HepG2 (cell line): ENCODE data around the gene HDDC2. TPM values are rescaled to one million over a fixed set of nuclear protein-coding genes. Genes with fewer than 3 reads are reported as not detected.

Experiments used
- CCDC6 ChIP-seq: sonication (generic); formaldehyde crosslinking; IDR thresholded peaks from 2 replicates; pipeline ENCODE4 v1.8.1; 2022; ENCODE audit warnings: mild to moderate bottlenecking, missing genetic modification reagents, moderate library complexity
- ETS1 ChIP-seq: sonication (generic); formaldehyde crosslinking; IDR thresholded peaks from 2 replicates; pipeline ENCODE4 v1.4.0; 2020; ENCODE audit warnings: missing genetic modification reagents
- FOSL2 ChIP-seq: sonication (generic); formaldehyde crosslinking; IDR thresholded peaks from 2 replicates; pipeline ENCODE4 v1.4.0; 2020; ENCODE audit warnings: missing genetic modification reagents
- GATAD2A ChIP-seq: IDR thresholded peaks from 2 replicates; pipeline ENCODE4 v1.6.1; 2016
- GLMP ChIP-seq: sonication (generic); formaldehyde crosslinking; IDR thresholded peaks from 2 replicates; pipeline ENCODE4 v1.9.0; 2021; ENCODE audit warnings: missing genetic modification reagents, mild to moderate bottlenecking, borderline replicate concordance
- HOXA5 ChIP-seq: sonication (generic); formaldehyde crosslinking; IDR thresholded peaks from 2 replicates; pipeline ENCODE4 v1.4.0; 2020; ENCODE audit warnings: missing genetic modification reagents
- KDM6A ChIP-seq: IDR thresholded peaks from 2 replicates; pipeline ENCODE4 v1.6.1; 2016; ENCODE audit warnings: low read depth
- KLF16 ChIP-seq, 2 experiments: sonication (generic) in 1 of 2; formaldehyde crosslinking in 1 of 2; IDR thresholded peaks; 2 replicates each; pipeline versions ENCODE4 v1.6.1 to v1.8.0; 2016 to 2023; ENCODE audit warnings: missing genetic modification reagents in 2 of 2, missing compliant biosample characterization in 1 of 2
- NCOA5 ChIP-seq: sonication (generic); formaldehyde crosslinking; IDR thresholded peaks from 2 replicates; pipeline ENCODE4 v1.4.0; 2020; ENCODE audit warnings: missing genetic modification reagents
- PATZ1 ChIP-seq: sonication (generic); formaldehyde crosslinking; IDR thresholded peaks from 2 replicates; pipeline ENCODE4 v1.4.0; 2020; ENCODE audit warnings: missing genetic modification reagents
- POLR2AphosphoS5 ChIP-seq: IDR thresholded peaks from 2 replicates; pipeline ENCODE4 v1.6.1; 2012; ENCODE audit warnings: low read depth, low read length
- RARA ChIP-seq: IDR thresholded peaks from 2 replicates; pipeline ENCODE4 v1.6.1; 2016; ENCODE audit warnings: missing genetic modification reagents, missing compliant biosample characterization
- TGIF2 ChIP-seq: IDR thresholded peaks from 2 replicates; pipeline ENCODE4 v1.6.1; 2016; ENCODE audit warnings: control low read depth, missing compliant biosample characterization
- USF2 ChIP-seq, 2 experiments: sonication (generic) in 1 of 2; formaldehyde crosslinking in 1 of 2; IDR thresholded peaks; 2 replicates each; pipeline versions ENCODE4 v1.5.1 to v1.6.1; 2011 to 2020; ENCODE audit warnings: borderline replicate concordance in 1 of 2, low read depth in 1 of 2, low read length in 1 of 2, mild to moderate bottlenecking in 1 of 2, missing genetic modification reagents in 1 of 2, moderate library complexity in 1 of 2
- ZBTB1 ChIP-seq: sonication (generic); formaldehyde crosslinking; IDR thresholded peaks from 2 replicates; pipeline ENCODE4 v1.4.0; 2020; ENCODE audit warnings: missing genetic modification reagents, borderline replicate concordance
- ZBTB37 ChIP-seq: sonication (generic); formaldehyde crosslinking; IDR thresholded peaks from 2 replicates; pipeline ENCODE4 v1.4.0; 2020; ENCODE audit warnings: mild to moderate bottlenecking, missing genetic modification reagents
- ZBTB7A ChIP-seq: sonication (generic); formaldehyde crosslinking; IDR thresholded peaks from 2 replicates; pipeline ENCODE4 v1.8.0; 2022; ENCODE audit warnings: mild to moderate bottlenecking, missing genetic modification reagents
- ZNF260 ChIP-seq: sonication (generic); formaldehyde crosslinking; IDR thresholded peaks from 2 replicates; pipeline ENCODE4 v1.4.0; 2020; ENCODE audit warnings: missing genetic modification reagents, low read depth, mild to moderate bottlenecking, borderline replicate concordance
- ZNF343 ChIP-seq: sonication (generic); formaldehyde crosslinking; IDR thresholded peaks from 2 replicates; pipeline ENCODE4 v1.4.0; 2020; ENCODE audit warnings: mild to moderate bottlenecking, missing genetic modification reagents
- ZNF383 ChIP-seq: sonication (generic); formaldehyde crosslinking; IDR thresholded peaks from 2 replicates; pipeline ENCODE4 v1.4.0; 2020; ENCODE audit warnings: missing genetic modification reagents, mild to moderate bottlenecking, borderline replicate concordance
- ZNF543 ChIP-seq: sonication (generic); formaldehyde crosslinking; IDR thresholded peaks from 2 replicates; pipeline ENCODE4 v1.4.0; 2020; ENCODE audit warnings: mild to moderate bottlenecking, missing genetic modification reagents
- polyA plus RNA-seq, 8 experiments: library from polyadenylated mRNA; depleted of rRNA in 3 of 8; stranded (reverse) in 7 of 8; unstranded in 1 of 8; fragments of >200 nt; fragmentation: Illumina TruSeq in 4 of 8; extraction: Trizol in 4 of 8; gene quantifications; 2 replicates each; pipeline versions ENCODE4 v1.2.1 to v1.2.3, GENCODE V29; 2011 to 2016; ENCODE audit warnings: low read depth in 4 of 8, missing spikeins in 1 of 8, mixed read lengths in 1 of 8; ENCODE audit not compliant: insufficient read depth in 1 of 8
- total RNA-seq, 5 experiments: library from RNA; depleted of rRNA; stranded (reverse); fragments of >200 nt; fragmentation: Illumina TruSeq; extraction: Trizol; gene quantifications; 2 replicates each; pipeline ENCODE4 v1.2.3, GENCODE V29; 2016; ENCODE audit warnings: low read depth in 1 of 5

HDDC2 gene
- total and polyA plus RNA-seq, 2 of the 13 experiments (the other 11 are each of a cell fraction or from before 2014, with no cell fraction given) = 76.7 to 78.7 TPM

GRCh38 chr6:125301435-125302391, at the start of gene HDDC2 (continued):
- TF ChIP-seq USF2 (IDR thresholded peaks at IDR 0.05; ENCODE audit: low read depth, low read length) = no peak
- peak; percentile 27; the same call in 1 of the 2 replicates for TF ChIP-seq USF2 (CRISPR knock-in tag; IDR thresholded peaks at IDR 0.05; ENCODE audit: borderline replicate concordance)
- TF ChIP-seq RARA (CRISPR knock-in tag) = peak; percentile 81
- no peak for TF ChIP-seq KDM6A (CRISPR knock-in tag)
- peak; percentile 85 for TF ChIP-seq CCDC6
- TF ChIP-seq FOSL2 = peak; percentile 20
- TF ChIP-seq ZBTB1 (CRISPR knock-in tag) = peak; percentile 58; the same call in 1 of the 2 replicates
- TF ChIP-seq ZNF383 (CRISPR knock-in tag) = peak; percentile 97; the same call in 1 of the 2 replicates
- TF ChIP-seq ZBTB37 (CRISPR knock-in tag) = no peak
- TF ChIP-seq PATZ1 (CRISPR knock-in tag) = peak; percentile 47
- peak; percentile 99 for TF ChIP-seq ZNF543
- peak; percentile 97 for TF ChIP-seq ETS1
- TF ChIP-seq HOXA5 (CRISPR knock-in tag) = peak; percentile 79; the same call in 1 of the 2 replicates
- no peak for TF ChIP-seq NCOA5 (CRISPR knock-in tag)
- no peak for TF ChIP-seq ZNF260
- TF ChIP-seq TGIF2 (CRISPR knock-in tag) = no peak
- TF ChIP-seq POLR2AphosphoS5 = peak; percentile 57
- TF ChIP-seq ZNF343 (CRISPR knock-in tag) = peak; percentile 97
- peak; percentile 51; the same call in 1 of the 2 replicates for TF ChIP-seq GATAD2A (CRISPR knock-in tag)
- no peak for TF ChIP-seq GLMP
- peak; percentile 40; the same call in 1 of the 2 replicates for TF ChIP-seq ZBTB7A (CRISPR knock-in tag)
- peak; percentile 88 to 90; a peak in 3 of 4 replicates for TF ChIP-seq KLF16 (CRISPR knock-in tag; IDR thresholded peaks at IDR 0.05)
